Right lobe of liver (tissue), 6 donors: ENCODE results near the gene PARP3. TPM values are rescaled to one million over a fixed set of nuclear protein-coding genes. Genes with fewer than 3 reads are reported as not detected.
A peak's percentile ranks its signal among the peaks of the same experiment; 100 is the strongest.

Experiments
- ATAC-seq, 4 donors: fragments of 200-7000 bp; cut with Tn5 transposase; one replicate each; pipeline ENCODE4 v1.9.1; 2020; ENCODE audit warnings: mild to moderate bottlenecking in 4 of 4, moderate library complexity in 4 of 4
- DNase-seq, 3 donors: peaks; one replicate each; pipeline ENCODE4 v3.0.0-alpha.2; 2020
- H3K27ac ChIP-seq, 3 donors: fragments of 200-600 bp; one replicate each; pipeline ENCODE4 v1.8.0; 2022
- H3K27me3 ChIP-seq, 2 donors: fragments of 200-600 bp; one replicate each; pipeline ENCODE4 v1.8.0; 2022
- H3K36me3 ChIP-seq, 4 donors: fragments of 200-600 bp; sonication (generic) in 1 of 4; one replicate each; pipeline versions ENCODE4 v1.5.1 to v1.8.0; 2017 to 2022; ENCODE audit warnings: control low read depth in 1 of 4
- H3K4me1 ChIP-seq, 4 donors: fragments of 200-600 bp; sonication (generic) in 1 of 4; one replicate each; pipeline versions ENCODE4 v1.5.1 to v1.8.0; 2017 to 2022; ENCODE audit warnings: control low read depth in 1 of 4
- H3K4me3 ChIP-seq, 3 donors: fragments of 200-600 bp; one replicate each; pipeline ENCODE4 v1.8.0; 2022
- H3K9me3 ChIP-seq, 4 donors: fragments of 200-600 bp; sonication (generic) in 1 of 4; one replicate each; pipeline versions ENCODE4 v1.5.1 to v1.8.0; 2017 to 2022; ENCODE audit warnings: control low read depth in 1 of 4
- POLR2A ChIP-seq: fragments of 450-650 bp; IDR thresholded peaks from one replicate; pipeline ENCODE4 v1.6.1; 2017; ENCODE audit warnings: antibody characterized with exemption, mild to moderate bottlenecking
- WGBS: methylation state at CpG from one replicate; pipeline ENCODE4 v1.1.6; 2018; ENCODE audit warnings: low coverage, low lambda C conversion rate; ENCODE audit not compliant: insufficient coverage; ENCODE audit errors: missing lambda C conversion rate; 5-methylcytosine and 5-hydroxymethylcytosine counted together
- intact Hi-C, 2 donors: fragments of 100-400 bp; cut with DNase I; formaldehyde crosslinking; loops; one replicate each; pipeline versions ENCODE4 v1.11.2 to v1.14.1; 2022
- total RNA-seq, 6 experiments: library from RNA; depleted of rRNA in 2 of 6; stranded (reverse); fragments of >200 nt in 2 of 6; fragmentation: NEBNext Ultra II Directional in 3 of 6; extraction: Animal tissue kit (Norgen Biotek cat#: 25700) in 3 of 6; gene quantifications; one replicate each; pipeline versions ENCODE4 v1.1.0 to v1.2.4, GENCODE V29; 2016 to 2023
- TF ChIP-seq, protein P1 (sequence below), 4 donors: fragments of 200-600 bp in 3 of 4; fragments of 450-650 bp in 1 of 4; IDR thresholded peaks; one replicate each; pipeline versions ENCODE4 v1.5.1 to v1.8.0; 2016 to 2022; ENCODE audit warnings: antibody characterized with exemption in 4 of 4, mild to moderate bottlenecking in 2 of 4
- donor health status: DM: no; HTN: yes; CAD: no.
- donor health status: DM: no; HTN: no; CAD: no.
- donor health status: DM: no; HTN: no; CAD: no.
- donor health status: DM: no; HTN: yes; CAD: no.
- donor health status: DM: no; HTN: yes; CAD: no.

PARP3 gene
- total RNA-seq, 6 experiments from 2014 or later: 13.5 to 19.4 (median 16.0) TPM

- TF ChIP-seq POLR2A: no peak
- TF ChIP-seq, protein P1, sequence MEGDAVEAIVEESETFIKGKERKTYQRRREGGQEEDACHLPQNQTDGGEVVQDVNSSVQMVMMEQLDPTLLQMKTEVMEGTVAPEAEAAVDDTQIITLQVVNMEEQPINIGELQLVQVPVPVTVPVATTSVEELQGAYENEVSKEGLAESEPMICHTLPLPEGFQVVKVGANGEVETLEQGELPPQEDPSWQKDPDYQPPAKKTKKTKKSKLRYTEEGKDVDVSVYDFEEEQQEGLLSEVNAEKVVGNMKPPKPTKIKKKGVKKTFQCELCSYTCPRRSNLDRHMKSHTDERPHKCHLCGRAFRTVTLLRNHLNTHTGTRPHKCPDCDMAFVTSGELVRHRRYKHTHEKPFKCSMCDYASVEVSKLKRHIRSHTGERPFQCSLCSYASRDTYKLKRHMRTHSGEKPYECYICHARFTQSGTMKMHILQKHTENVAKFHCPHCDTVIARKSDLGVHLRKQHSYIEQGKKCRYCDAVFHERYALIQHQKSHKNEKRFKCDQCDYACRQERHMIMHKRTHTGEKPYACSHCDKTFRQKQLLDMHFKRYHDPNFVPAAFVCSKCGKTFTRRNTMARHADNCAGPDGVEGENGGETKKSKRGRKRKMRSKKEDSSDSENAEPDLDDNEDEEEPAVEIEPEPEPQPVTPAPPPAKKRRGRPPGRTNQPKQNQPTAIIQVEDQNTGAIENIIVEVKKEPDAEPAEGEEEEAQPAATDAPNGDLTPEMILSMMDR (IDR thresholded peaks at IDR 0.05): no peak
- WGBS: 2% methylated on average over 23 of the region's 46 CpGs
- DNase-seq: peak; percentile 72 to 78 (median 73)
- peaks cover 0 to 28% (median 8%) of the 10 kb centered on the region in 4 donors for H3K4me1 ChIP-seq
- no peaks in the 10 kb centered on the region for H3K27me3 ChIP-seq
- no peaks in the 10 kb centered on the region for H3K9me3 ChIP-seq
- H3K4me3 ChIP-seq: peak overlapping the region; percentile 70 to 84 (median 74)
- peak in 1 of 4 donors; percentile 5 for ATAC-seq
- peak overlapping the region in 1 of 3 donors; percentile 92 for H3K27ac ChIP-seq
- H3K36me3 ChIP-seq: no peaks in the 10 kb centered on the region
- intact Hi-C loops: no loop called here
These were observed 33.8 kb downstream of the PARP3 start for GRCh38 chr3:51975852-51976549.

DNA sequence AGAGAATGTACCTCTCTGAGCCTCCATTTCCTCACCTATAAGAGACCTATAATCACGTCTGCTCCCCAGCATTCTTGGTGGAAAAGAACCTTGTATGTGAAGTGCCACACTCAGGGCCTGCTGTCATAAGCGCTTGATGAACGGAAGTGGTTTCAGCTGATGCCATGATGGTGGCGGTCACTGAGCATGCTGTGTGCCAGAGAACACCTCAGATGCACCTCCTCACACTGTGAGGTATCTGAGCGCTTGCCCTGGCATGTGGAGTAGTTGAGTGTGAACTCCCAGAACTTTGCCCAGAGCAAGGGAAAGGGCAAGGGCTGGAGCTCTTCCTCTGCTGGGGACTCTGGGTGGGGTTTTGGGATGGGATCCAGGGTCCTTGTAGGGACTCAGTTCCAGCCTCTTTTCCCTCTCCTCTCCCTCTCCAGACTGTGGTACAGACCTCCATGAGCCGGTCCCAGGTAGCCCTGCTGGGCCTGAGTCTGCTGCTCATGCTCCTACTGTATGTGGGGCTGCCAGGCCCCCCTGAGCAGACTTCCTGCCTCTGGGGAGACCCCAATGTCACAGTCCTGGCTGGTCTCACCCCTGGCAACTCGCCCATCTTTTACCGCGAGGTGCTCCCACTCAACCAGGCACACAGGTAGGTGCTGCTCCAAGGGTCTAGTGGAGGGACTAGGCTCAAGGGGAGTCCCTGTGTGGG, 35.4 kb downstream of the PARP3 start:
- intact Hi-C loops: no loop called here
- WGBS: 55% methylated on average over 4 of the region's 9 CpGs
- ATAC-seq (no peak), DNase-seq (no peak)
- TF ChIP-seq POLR2A: no peak
- TF ChIP-seq, protein P1 (IDR thresholded peaks at IDR 0.05): no peak
- H3K4me3 ChIP-seq: no peak overlapping the region
- no peaks in the 10 kb centered on the region for H3K9me3 ChIP-seq
- H3K4me1 ChIP-seq: peaks cover 0 to 28% (median 8%) of the 10 kb centered on the region in 4 donors
- no peaks in the 10 kb centered on the region for H3K36me3 ChIP-seq
- no peak overlapping the region for H3K27ac ChIP-seq
- no peaks in the 10 kb centered on the region for H3K27me3 ChIP-seq

DNA sequence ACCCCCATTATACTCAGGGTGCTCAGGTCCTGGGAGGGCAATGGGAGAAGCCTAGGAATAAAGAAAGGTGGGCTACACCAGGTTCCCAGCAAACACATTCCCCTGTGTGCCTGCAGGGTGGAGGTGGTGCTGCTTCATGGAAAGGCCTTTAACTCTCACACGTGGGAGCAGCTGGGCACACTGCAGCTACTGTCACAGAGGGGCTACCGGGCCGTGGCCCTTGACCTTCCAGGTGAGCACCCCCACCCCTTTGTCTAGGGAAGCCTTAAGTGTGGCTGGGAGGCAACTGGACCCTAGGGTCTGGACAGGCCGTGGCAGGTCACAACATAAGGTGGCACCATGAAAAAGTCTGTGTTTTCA, 36.0 kb downstream of the PARP3 start:
- no CpG with 5 or more reads among the region's 4 CpGs for WGBS
- H3K27me3 ChIP-seq: no peaks in the 10 kb centered on the region
- no peak overlapping the region for H3K27ac ChIP-seq
- no peak for ATAC-seq
- DNase-seq: no peak
- H3K4me1 ChIP-seq: peaks cover 0 to 25% (median 8%) of the 10 kb centered on the region in 4 donors
- intact Hi-C loops: no loop called here
- H3K9me3 ChIP-seq: no peaks in the 10 kb centered on the region
- no peak for TF ChIP-seq POLR2A
- TF ChIP-seq, protein P1 (IDR thresholded peaks at IDR 0.05): no peak
- H3K4me3 ChIP-seq: no peak overlapping the region
- no peaks in the 10 kb centered on the region for H3K36me3 ChIP-seq

- no peak for ATAC-seq
- 95% methylated on average over 7 of the region's 10 CpGs for WGBS
- no peaks in the 10 kb centered on the region for H3K27me3 ChIP-seq
- no peaks in the 10 kb centered on the region for H3K9me3 ChIP-seq
- no peak overlapping the region for H3K27ac ChIP-seq
- intact Hi-C loops: no loop called here
- H3K4me3 ChIP-seq: no peak overlapping the region
- no peaks in the 10 kb centered on the region for H3K36me3 ChIP-seq
- DNase-seq: no peak
- no peak for TF ChIP-seq POLR2A
- TF ChIP-seq, protein P1 (IDR thresholded peaks at IDR 0.05): no peak
- H3K4me1 ChIP-seq: peaks cover 0 to 38% (median 7%) of the 10 kb centered on the region in 4 donors
These were observed 38.1 kb downstream of the PARP3 start for GRCh38 chr3:51980253-51980652.
